Stimulated activated CD8-positive, alpha-beta memory T cell treated with anti-CD3 and anti-CD28 coated beads, Interleukin-2, amount 100 ng/mL, for 1 hour (primary cell): ENCODE results near the gene COL10A1.

ENCODE experiments used
- DNase-seq, 2 donors: peaks; one replicate each; pipeline ENCODE4 v3.0.0-alpha.2; 2020; ENCODE audit warnings: low read depth in 2 of 2

The COL10A1 gene

GRCh38 chr6:116126032-116126431, at the start of gene COL10A1:
Gene COL10A1 (minus strand): TSS chr6:116126132. CDS start chr6:116125492, 640 bp downstream.
- DNase-seq, result no peak

DNA sequence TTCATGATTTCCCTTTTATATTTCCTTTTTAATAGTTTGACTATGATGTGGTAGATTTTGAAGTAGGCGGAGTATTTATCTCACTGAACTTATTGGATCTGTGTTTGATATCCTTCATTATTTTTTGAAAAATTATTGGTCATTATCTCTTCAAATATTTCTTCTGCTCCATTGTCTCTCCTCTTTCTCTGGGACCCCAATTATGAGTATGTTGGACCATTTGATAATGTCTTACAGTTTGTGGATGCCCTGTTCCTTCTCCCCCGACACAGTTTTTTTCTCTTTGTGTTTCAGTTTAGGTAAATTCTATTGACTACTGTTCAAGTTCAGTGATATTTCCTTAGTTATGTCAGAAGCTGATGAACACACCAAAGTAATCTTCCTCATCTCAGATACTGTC, 49.4 kb upstream of the COL10A1 start:
- no peak for DNase-seq

DNA sequence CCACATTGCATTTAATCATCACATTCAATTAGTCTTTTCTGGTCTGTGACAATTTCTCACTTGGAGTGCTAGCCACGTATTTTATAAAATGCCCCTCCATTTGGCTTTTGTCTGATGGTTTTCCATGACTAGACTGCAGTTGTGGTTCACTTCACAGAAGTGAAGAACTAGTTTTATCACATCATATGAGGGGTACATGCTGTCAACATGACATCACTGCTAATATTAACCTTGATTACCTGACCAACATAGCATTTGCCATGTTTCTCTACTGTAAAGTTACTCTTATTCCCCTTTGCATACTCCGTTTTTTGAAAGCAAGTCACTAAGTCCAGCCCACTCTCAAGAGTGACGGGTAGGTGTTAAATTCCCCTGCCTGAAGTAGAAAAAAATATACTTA, 48.0 kb upstream of the COL10A1 start:
- no peak for DNase-seq

DNA sequence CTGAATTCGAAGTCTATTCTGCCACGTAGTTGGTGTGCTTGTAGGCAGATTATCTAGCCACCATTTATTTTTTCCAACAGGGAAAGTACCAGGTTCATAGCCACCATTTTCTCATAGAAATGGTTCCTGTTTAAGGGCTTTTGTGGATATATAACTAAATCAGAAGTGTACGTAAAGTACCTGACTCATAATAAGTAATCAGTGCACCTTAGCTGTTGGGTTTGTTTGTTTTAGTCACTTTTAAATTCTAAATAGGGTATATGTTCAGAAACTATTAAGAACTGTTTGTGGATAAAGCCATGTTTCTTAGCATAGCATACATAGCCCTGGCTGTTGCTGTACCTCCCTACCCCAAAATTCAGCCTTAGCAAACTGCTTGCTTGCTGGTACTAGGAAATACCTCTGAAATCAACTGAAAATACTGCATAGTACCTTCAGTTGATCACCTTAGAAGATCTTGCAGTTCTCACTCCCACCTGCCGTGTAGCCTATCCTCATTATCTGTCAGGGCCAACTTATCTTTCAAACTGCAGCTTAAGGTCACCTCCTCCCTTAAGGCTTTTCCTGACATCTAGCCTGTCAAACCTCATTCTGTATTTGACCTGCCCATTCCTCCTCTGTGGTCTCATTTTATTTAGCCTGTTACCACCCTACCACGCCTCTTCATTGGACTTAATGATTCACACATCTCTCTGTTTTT, 44.6 kb upstream of the COL10A1 start:
- DNase-seq, result no peak

- no peak for DNase-seq
These were observed 43.9 kb upstream of the COL10A1 start for GRCh38 chr6:116169880-116170279.

DNA sequence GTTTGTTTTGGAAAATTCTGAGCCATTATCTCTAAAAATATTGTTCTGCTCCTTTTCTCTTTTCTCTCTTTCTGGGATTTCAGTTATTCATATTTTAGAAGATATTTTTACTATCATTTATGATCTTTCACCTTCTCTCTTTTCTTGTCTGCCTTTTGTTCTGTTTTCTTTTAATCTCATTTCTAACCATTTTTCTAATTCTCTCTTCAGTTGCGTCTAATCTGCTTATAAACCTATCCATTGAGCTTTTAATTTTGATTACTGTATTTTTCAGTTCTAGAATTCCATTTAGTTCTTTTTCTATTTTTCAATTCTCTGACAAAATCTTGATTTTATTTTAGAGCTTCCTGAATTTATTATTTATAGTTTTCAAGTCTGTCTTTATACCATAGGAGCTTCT, 42.2 kb upstream of the COL10A1 start:
- DNase-seq, result no peak

GRCh38 chr6:116166369-116166768, 40.4 kb upstream of the COL10A1 start:
- DNase-seq, result no peak

DNA sequence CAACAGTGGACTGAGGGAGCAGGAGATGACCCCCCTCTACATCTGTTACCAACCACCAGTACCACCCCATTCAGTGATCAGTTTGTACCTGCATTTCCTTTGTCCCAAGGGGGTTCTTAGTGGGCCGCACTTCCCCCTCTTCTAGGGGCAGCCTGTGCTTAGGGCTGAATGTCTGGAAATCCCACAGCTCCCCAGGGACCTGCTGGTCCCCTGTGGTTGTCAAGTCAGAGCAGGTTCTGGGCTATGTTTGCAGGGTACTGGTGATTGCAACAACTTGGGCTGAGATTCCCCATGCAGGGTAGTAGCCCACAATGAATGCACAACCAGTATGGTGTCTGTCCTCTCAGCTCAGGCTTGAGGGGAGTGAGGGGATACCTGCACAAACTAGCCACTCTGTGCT, 39.7 kb upstream of the COL10A1 start:
- DNase-seq, result no peak

GRCh38 chr6:116159782-116160524, 34.0 kb upstream of the COL10A1 start:
- no peak for DNase-seq

DNA sequence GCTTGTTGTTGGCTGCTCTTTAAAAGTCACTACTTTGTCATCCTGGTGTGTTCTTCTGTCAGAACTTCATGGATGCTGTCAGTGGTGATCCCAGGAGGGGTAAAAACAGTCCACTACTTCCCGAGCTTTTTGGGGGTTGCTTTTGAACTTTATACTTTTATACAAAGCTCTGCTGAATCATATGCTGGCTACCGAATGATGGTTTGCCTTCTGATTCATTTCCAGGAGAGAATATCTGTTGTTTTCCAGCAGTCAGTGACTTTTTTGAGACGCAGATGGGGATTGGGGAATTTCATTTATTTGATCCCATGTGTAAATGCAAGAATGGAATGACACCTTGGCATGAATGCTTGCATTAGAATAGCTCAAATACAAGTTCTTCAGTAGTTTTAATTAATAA, 32.7 kb upstream of the COL10A1 start:
- no peak for DNase-seq

GRCh38 chr6:116157391-116157790, 31.5 kb upstream of the COL10A1 start:
- DNase-seq, result no peak

GRCh38 chr6:116156405-116157326, 30.7 kb upstream of the COL10A1 start:
- no peak for DNase-seq

GRCh38 chr6:116154887-116155286, 29.0 kb upstream of the COL10A1 start:
- DNase-seq, result no peak

DNA sequence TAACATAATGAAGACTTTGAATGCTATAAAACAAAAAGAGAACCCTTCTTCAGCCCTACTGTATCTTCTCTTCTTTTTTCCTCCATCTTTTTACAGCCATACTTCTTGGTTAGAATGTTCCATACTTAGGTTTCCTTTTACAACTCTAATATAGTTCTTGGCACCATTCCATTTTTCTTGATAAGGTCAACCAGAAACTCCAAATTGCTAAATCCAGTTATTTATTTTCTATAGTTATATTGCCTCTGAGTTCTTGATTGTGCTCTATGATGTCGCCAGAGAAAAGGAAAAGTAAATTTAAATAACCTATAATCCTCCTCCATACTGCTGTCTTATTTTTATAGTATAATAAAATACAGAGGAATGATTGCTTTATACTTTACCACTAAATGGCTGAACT, 26.7 kb upstream of the COL10A1 start:
- DNase-seq, result no peak

DNA sequence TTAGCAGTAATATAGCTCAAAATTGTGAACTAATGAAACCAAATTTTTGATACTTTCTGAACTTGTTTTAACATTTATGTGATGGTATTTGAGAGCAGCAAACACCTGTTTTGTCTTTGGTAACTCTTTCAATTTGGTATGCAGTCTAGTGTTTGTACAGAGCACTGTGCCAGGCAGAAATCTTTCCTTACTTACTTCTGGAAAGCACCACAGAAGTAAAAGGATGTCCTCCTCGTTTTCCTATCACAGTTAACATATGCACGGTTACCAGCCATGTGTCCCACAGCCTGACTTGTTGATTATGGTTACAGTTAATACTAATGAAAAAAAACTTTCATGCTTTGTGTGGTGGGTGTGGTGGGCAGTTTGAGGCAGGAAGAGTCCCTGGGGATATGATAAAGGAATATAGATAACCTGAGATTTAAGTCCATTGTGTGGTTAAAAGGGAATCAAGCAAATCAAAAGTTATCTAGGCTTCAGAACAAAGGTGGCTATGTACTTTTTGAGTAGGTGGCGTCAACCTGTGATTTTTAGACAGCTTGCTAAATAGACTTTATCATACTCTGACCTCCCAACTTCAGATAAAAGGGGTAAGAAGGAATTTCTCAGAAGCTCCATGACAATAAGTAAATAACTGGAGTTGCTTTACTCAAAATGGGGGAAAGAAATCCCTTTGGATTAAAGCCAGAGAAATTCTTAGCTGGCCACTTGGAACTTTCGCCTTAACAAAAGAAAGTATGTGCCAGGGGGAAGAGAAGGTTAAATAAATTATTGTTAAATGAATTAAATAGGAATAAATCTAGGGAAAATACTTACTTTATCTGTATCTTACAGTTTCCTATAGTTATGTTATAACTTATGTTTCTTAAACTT, 20.1 kb upstream of the COL10A1 start:
- no peak for DNase-seq

DNA sequence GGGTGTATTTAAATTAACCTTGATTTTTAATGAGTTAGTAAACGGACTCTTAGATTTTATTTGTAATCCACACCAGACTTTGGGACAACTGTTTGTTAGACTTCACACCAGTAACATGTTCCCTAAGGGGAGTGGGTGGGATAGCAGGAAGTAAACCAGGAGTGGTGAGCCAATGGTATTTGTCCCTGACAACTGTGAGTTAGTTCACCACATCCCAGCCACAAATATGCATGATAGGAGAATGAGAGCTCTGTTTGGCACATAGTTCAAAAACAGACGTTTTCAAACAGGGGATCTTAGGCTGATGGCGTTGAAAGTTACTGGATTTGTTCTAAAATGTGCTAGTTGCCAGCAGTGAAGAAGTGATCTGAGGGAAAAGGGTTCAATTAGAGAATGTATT, 18.7 kb upstream of the COL10A1 start:
- no peak for DNase-seq

DNA sequence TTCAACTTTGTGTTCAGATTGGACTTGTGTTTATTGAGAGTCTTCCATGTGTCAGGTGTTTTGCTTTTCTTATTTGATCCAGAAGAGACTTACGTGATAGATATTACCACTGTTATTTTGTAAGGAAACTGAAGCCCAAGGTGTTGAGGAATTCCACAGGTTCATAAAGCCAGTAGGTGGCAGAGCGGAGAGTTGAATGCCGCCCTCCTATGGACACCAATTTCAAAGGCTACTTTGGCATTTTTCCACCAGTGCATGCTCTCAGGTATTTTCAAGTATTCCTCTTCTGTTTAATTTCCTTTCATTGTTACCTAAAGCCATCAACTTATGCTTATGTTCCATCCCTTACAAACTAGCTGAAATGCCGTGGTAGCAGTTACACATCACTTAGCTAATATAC, 14.0 kb upstream of the COL10A1 start:
- no peak for DNase-seq

GRCh38 chr6:116136933-116137340, 11.0 kb upstream of the COL10A1 start:
- DNase-seq, result peak in 1 of 2 donors; percentile 13

DNA sequence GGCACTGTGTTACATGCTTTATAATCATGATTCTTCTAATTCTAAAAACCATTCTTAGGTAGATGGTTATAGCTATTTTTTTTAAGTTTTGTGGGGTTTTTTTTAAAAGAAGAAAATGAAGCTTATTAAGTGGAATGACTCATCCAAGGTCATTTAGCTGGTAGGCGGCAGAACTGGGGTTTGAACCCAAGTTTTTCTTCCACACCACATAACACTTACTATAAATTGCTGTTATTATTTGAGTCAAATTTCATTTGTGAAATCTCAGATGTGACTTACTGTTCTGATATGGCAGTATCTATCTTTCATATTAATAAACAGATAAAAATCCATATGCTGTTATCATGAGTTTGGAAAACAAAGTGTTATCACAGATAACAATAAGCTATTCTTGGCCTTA, 10.4 kb upstream of the COL10A1 start:
- DNase-seq, result no peak

DNA sequence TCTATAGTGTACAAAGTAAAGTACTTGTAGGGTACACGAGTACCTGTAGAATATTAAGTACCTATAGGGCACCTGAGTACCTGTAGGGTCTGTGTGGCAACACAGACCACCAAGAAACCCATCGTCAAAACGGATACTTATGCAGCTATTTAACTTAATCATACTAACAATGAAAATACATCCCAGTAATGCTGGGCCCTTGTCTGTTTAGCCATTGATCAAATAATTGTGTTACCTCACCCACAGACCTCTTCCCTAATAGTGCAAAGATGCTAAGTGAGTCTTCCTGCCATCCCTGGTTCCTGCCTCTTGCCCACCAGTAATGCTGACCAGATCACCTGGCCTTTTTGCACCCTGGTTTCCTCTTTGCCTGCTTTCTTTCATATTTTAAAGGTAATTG, 7.5 kb upstream of the COL10A1 start:
- no peak for DNase-seq

DNA sequence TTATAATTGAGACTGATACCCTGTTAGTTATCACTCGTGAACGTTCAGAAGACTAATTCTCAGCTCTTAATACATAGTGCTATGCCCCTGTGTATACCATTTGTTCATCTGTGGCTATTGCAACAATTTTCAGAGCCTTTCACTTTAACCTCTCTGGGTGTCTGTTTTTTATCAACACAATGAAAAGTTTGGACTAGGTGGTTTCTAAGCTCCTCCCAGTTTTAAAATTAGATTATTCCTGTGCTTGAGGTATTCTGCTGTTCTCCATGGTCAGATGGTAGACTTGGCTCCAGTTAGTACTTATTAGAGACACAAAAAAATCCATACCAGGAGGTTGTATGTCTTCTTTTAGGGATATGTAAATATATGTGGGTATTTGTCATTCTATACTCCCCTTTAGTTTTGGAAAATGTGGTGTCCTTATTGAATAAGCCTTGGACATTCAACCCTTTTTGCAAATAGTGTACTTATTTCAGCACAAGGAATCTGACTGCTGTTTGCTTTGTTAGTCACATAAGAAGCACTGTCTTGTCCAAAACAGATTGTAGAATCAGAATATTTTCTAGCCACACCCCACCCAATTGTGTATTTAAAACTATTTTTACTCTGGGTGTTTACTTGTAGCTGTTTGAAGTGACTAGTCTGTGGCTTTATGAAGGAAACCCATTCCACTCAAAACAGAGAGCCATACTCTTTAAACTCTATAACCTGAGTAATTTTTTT, 2.0 kb upstream of the COL10A1 start:
- DNase-seq, result no peak
